IPS DF 6.9 (cell line): ENCODE results near the gene BTRC.

Source experiments
- DNase-seq: peaks from one replicate; pipeline ENCODE4 v3.0.0-alpha.2; 2013; ENCODE audit warnings: low read depth, low spot score
- H3K27ac ChIP-seq: one replicate; pipeline ENCODE4 v1.5.1; 2013; ENCODE audit warnings: low read length, control low read depth
- H3K27me3 ChIP-seq: 2 replicates; pipeline ENCODE4 v1.6.1; 2013; ENCODE audit warnings: mild to moderate bottlenecking, low read length; ENCODE audit not compliant: control insufficient read depth, insufficient read depth
- H3K36me3 ChIP-seq: 2 replicates; pipeline ENCODE4 v1.6.1; 2013; ENCODE audit warnings: low read length; ENCODE audit not compliant: control insufficient read depth, insufficient read depth
- H3K4me1 ChIP-seq: 2 replicates; pipeline ENCODE4 v1.6.1; 2013; ENCODE audit warnings: low read length; ENCODE audit not compliant: control insufficient read depth, insufficient read depth
- H3K4me3 ChIP-seq: 2 replicates; pipeline ENCODE4 v1.5.1; 2013; ENCODE audit warnings: mild to moderate bottlenecking, low read length
- H3K9me3 ChIP-seq: 2 replicates; pipeline ENCODE4 v1.6.1; 2013; ENCODE audit warnings: low read length, inconsistent platforms; ENCODE audit not compliant: control insufficient read depth, insufficient read depth
- WGBS: extraction: QIAGEN DNeasy Blood & Tissue Kit; methylation state at CpG from one replicate; pipeline ENCODE4 v1.1.7; 2013; ENCODE audit warnings: mixed read lengths, missing lambda C conversion rate; ENCODE audit not compliant: insufficient read length, insufficient coverage; 5-methylcytosine and 5-hydroxymethylcytosine counted together

Gene BTRC

GRCh38 chr10:101493249-101493648 is 139.3 kb downstream of the BTRC start:
- H3K4me3 ChIP-seq = no peak overlapping the region

GRCh38 chr10:101493782-101494281 is 139.9 kb downstream of the BTRC start:
- Histone ChIP-seq H3K27ac (no peak overlapping the region), H3K4me1 (no peaks in the 10 kb centered on the region; the same call in 1 of the 2 replicates), H3K4me3 (no peak overlapping the region), H3K27me3 (no peaks in the 10 kb centered on the region), H3K36me3 (no peaks in the 10 kb centered on the region), H3K9me3 (no peaks in the 10 kb centered on the region)
- WGBS = no CpG with 5 or more reads among the region's 1 CpG
- no peak for DNase-seq

More at GRCh38 chr10:101493249-101493648, 139.3 kb downstream of the BTRC start:
- Histone ChIP-seq H3K4me1 (no peaks in the 10 kb centered on the region; the same call in 1 of the 2 replicates), H3K9me3 (no peaks in the 10 kb centered on the region), H3K27me3 (no peaks in the 10 kb centered on the region), H3K27ac (no peak overlapping the region), H3K36me3 (no peaks in the 10 kb centered on the region)
- no CpG with 5 or more reads among the region's 1 CpG for WGBS
- DNase-seq = no peak

GRCh38 chr10:101494650-101495049 is 140.7 kb downstream of the BTRC start:
- no peaks in the 10 kb centered on the region for H3K36me3 ChIP-seq
- DNase-seq = no peak
- H3K27ac ChIP-seq = no peak overlapping the region
- H3K4me1 ChIP-seq = no peaks in the 10 kb centered on the region; the same call in 1 of the 2 replicates
- H3K4me3 ChIP-seq = no peak overlapping the region
- H3K9me3 ChIP-seq = no peaks in the 10 kb centered on the region
- no peaks in the 10 kb centered on the region for H3K27me3 ChIP-seq
- no CpG with 5 or more reads among the region's 1 CpG for WGBS

DNA sequence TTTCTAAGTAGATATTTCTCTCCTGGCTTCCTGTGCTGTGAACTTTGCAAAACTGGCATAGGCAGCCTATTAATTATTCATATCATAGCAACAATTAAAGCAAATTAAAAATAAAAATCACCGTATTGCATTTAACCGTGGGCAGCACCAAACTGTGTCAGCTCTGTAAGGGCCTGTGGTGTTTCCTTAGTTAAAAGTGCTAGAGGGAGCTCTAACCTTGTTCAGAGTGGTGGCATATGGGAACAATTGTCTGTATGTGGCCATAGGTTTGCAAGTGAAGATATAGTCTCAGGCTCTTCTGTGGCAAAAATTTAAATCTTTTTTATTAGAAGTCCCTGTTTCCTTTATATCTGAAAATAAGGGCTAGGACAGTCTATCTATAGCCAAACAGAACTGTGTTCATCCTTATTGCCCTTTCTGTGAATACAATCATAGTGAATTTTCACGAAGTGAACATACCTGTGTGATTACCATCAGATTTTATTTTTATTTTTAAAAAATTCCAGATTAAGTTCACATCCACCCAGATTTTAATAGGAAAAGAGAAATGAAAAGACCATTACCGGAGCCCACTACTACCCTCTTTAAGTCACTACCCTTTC is 141.5 kb downstream of the BTRC start:
- no peaks in the 10 kb centered on the region for H3K9me3 ChIP-seq

GRCh38 chr10:101504438-101504837 is 150.5 kb downstream of the BTRC start:
- DNase-seq = no peak
- Histone ChIP-seq H3K27me3 (no peaks in the 10 kb centered on the region), H3K4me1 (no peaks in the 10 kb centered on the region), H3K27ac (no peak overlapping the region), H3K9me3 (no peaks in the 10 kb centered on the region), H3K4me3 (no peak overlapping the region), H3K36me3 (no peaks in the 10 kb centered on the region)
- WGBS = 100% methylated on average over 1 of the region's 2 CpGs

More for the DNA sequence above, 141.5 kb downstream of the BTRC start:
- no CpG with 5 or more reads among the region's 4 CpGs for WGBS
- Histone ChIP-seq H3K4me1 (no peaks in the 10 kb centered on the region; the same call in 1 of the 2 replicates), H3K27me3 (no peaks in the 10 kb centered on the region), H3K27ac (no peak overlapping the region), H3K4me3 (no peak overlapping the region), H3K36me3 (no peaks in the 10 kb centered on the region)
- DNase-seq = no peak

DNA sequence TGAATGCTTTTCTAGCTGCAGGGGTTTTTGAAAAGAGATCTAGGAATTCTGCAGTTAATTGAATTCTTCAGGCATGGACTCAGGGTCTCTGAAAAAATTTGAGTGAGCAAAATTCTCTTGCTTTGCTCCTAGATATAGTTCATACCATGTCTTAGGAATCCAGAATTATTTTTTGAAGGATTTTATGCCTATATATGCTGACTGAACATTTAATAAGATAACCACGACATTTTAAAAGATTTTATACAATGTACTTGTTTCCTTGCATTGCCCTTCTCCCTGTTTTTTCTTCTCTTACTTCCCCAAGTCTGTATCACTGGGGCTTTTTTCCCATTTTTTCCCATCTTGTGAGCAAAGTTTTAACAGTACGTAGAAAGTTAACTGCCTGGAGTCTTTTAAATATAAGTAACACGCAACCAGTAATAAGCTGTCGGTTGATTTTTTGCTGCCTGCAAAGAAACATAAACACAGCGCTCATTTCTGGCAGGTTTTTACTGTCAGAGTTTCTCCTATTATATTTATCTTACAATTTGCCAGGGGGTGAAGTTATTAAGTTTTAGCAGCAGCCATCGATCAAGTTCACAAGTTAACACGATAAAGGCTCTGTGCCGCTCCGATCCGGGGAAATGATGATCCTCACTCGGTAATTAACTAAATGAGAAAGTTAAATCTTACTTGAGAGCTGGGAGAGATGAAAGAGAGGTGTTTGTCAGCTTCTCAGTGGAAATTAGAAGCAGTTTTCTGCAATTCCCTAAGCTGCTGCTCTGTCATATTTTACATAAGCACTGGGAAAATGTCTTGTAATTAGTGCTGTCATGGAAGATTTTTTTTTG is 153.1 kb downstream of the BTRC start:
- H3K4me3 ChIP-seq = no peak overlapping the region
- no peaks in the 10 kb centered on the region for H3K27me3 ChIP-seq
- H3K9me3 ChIP-seq = no peaks in the 10 kb centered on the region
- H3K4me1 ChIP-seq = no peaks in the 10 kb centered on the region
- no CpG with 5 or more reads among the region's 11 CpGs for WGBS
- no peak overlapping the region for H3K27ac ChIP-seq
- DNase-seq = no peak
- no peaks in the 10 kb centered on the region for H3K36me3 ChIP-seq

DNA sequence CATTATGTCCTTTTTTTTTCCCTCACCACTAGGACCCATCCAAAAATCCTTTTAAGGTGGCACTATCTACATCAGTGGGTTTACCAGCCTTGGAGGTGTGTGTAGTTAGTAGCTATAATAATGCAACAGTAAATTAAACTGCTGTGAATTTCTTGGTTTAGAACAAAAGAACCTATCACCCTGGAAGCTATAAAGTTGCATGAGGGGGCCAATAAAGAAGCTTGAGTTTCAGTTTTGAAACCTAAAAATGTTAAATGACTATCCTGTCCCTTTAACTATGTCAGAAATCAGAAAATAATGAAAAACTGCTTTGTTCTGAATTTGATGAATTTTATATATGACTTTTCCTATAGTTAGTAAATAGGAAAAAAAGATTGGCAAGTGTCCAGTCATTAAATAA is 153.9 kb downstream of the BTRC start:
- H3K4me3 ChIP-seq = no peak overlapping the region
- DNase-seq = no peak

GRCh38 chr10:101511938-101512337 is 158.0 kb downstream of the BTRC start:
- no peaks in the 10 kb centered on the region for H3K9me3 ChIP-seq
- H3K4me3 ChIP-seq = no peak overlapping the region
- no peaks in the 10 kb centered on the region for H3K4me1 ChIP-seq
- H3K36me3 ChIP-seq = no peaks in the 10 kb centered on the region
- H3K27me3 ChIP-seq = no peaks in the 10 kb centered on the region
- no peak overlapping the region for H3K27ac ChIP-seq
- no peak for DNase-seq

More for the DNA sequence above, 153.9 kb downstream of the BTRC start:
- H3K9me3 ChIP-seq = no peaks in the 10 kb centered on the region
- H3K27me3 ChIP-seq = no peaks in the 10 kb centered on the region
- no peaks in the 10 kb centered on the region for H3K4me1 ChIP-seq
- H3K36me3 ChIP-seq = no peaks in the 10 kb centered on the region
- no peak overlapping the region for H3K27ac ChIP-seq

- Histone ChIP-seq H3K36me3 (no peaks in the 10 kb centered on the region), H3K27me3 (no peaks in the 10 kb centered on the region), H3K27ac (no peak overlapping the region), H3K4me1 (no peaks in the 10 kb centered on the region), H3K4me3 (no peak overlapping the region), H3K9me3 (no peaks in the 10 kb centered on the region)
- DNase-seq = no peak
Observed at GRCh38 chr10:101512738-101513137, 158.8 kb downstream of the BTRC start.

DNA sequence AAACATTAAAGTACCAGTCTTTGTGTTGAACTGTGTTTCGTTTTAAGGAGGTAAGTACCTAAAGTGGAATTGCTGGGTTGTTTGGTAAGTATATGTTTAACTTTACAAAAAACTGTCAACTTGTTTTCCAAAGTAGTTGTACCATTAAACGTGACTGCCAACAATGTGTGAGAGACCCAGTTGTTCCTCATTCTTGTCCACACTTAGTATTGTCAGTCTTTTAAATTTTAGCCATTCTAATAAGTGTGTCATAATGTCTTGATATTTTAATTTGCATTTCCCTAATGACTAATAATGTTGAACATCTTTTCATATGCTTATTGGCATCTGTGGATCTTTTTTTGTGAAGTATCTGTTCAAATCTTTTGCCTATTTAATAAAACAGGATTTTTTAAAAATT is 159.8 kb downstream of the BTRC start:
- H3K9me3 ChIP-seq = no peaks in the 10 kb centered on the region

More for the DNA sequence above, 159.8 kb downstream of the BTRC start:
- no peaks in the 10 kb centered on the region for H3K27me3 ChIP-seq
- DNase-seq = no peak
- no peaks in the 10 kb centered on the region for H3K4me1 ChIP-seq
- WGBS = no CpG with 5 or more reads among the region's 2 CpGs
- no peak overlapping the region for H3K4me3 ChIP-seq
- no peaks in the 10 kb centered on the region for H3K36me3 ChIP-seq
- H3K27ac ChIP-seq = no peak overlapping the region
